HG03354 (cell line): ENCODE measurements around the gene LHX5.

ENCODE experiments used
- ATAC-seq: cut with Tn5 transposase; IDR thresholded peaks from one replicate; pipeline ENCODE4 v1.9.1; 2021; ENCODE audit warnings: mild to moderate bottlenecking; ENCODE audit not compliant: unreplicated experiment, poor library complexity, severe bottlenecking

The LHX5 gene

DNA sequence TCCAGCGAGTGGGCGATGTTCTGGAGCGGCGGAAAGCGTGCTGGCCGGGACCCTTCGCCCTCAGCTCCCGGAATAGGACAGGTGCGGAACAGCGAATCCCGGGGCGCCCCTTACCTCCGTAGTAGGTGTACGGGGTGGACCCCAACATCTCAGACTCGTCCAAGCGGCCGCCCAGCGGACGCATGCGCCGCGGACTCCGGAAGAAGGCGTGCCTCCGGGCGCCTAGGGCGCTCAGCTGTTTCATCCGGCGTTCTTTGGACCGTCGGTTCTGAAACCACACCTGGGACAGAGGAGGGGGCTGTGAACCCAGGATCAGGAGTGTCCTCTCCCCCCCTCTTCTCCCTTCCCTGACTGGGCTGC lies 4.5 kb downstream of the LHX5 start:
- no peak for ATAC-seq

DNA sequence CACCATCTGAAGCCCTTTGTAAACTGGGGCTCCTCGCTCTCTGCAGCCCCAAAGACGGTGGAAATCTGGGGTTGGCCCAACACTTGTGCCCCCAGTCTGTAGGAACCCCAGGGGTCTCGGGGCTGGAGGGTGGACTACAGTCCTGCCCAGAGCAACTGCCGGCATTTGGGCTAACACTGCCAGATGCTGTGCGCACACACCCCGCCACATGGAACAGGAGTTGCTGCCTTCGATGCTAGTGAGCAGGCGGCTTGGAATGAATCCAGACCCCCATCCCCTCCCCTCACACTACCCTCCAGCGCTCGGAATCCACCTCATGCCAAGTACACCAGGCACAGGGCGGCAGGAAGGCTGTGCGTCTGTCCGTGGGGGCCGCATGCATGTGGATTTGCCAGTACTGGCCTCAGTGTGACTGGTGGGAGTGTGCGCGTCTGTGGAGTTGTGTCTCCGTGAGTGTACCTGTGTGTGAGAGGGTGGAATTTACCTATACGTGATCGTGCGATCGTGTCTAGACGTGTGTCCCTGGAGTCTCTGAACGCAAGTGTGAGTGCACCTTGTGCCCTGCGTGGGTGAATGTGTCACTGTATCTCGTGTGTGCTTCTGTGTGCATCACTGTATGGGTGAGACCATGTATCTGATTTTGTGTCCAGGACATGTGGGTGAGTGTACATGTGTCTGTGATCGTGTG lies 5.1 kb downstream of the LHX5 start:
- no peak for ATAC-seq

GRCh38 chr12:113465808-113466453 lies 5.7 kb downstream of the LHX5 start:
- ATAC-seq = no peak

- ATAC-seq = no peak
These were observed 6.6 kb downstream of the LHX5 start for GRCh38 chr12:113464852-113465719.

GRCh38 chr12:113464452-113464775 lies 7.3 kb downstream of the LHX5 start:
- ATAC-seq = no peak

DNA sequence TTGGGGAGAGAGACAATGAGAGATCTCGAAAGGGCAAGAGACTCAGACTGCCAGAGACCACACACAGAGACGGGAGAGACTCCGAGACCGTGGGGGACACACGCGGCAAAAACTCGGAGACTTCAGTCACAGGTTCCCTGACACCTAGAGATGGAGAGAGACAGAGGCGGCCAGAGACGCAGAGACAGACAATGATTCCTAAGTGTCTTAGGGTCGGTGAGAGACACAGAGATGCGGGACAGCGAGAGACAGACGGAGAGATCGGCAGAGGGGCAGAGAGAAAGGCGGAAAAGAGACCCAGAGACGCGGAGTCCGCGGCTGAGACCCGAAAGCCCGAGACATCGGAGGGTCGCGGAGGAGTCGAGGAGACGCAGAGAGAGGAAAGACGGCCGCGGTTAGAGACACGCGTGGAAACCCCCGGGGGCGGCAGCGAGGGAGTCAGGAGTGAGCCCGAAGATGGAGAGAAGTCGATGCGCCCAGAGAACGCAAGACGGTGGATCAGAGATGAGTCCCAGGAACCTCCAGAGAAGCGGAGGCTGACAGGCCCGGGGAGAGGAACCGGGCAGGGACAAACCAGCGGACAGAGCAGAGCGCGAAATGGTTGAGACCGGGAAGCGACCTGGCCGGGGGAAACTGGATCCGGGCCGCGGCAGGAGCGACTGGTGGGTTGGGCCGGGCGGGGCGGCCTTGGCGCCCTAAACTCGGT lies 7.8 kb downstream of the LHX5 start:
- no peak for ATAC-seq

GRCh38 chr12:113462998-113463745 lies 8.5 kb downstream of the LHX5 start:
- ATAC-seq = no peak

DNA sequence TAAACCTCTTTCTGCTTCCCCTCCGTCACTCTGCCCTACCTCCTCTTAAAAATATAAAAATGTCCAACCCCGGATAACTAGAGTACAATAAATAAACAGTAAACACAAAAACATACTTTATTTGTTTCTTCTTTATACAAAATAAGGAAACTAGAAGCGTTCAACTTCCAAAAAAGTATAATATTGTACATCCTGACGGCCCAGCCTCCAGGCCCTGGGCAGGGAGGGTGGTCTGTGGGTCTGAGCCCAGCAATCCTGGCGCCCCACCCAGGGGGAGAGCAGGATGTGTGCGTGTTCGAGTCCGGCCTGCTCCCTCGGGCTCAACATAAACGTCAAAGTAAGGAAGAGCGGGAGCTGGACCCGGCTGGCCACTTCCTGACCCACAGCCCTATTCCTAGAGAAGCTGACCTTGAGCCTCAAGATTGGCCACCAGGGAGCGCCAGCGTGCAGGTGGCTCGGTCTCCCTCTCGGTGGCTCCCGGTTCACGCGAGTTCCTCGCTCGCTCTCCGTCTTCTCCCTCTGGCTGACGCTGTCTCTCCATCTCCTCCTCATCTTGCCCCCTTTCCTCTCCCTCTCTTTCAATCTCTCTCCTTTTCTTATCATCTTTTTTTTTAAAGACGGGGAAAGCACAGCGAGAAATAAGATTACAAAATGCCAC lies 9.4 kb downstream of the LHX5 start:
- ATAC-seq = no peak

- ATAC-seq = no peak
These were observed 10.0 kb downstream of the LHX5 start for GRCh38 chr12:113461666-113462065.

DNA sequence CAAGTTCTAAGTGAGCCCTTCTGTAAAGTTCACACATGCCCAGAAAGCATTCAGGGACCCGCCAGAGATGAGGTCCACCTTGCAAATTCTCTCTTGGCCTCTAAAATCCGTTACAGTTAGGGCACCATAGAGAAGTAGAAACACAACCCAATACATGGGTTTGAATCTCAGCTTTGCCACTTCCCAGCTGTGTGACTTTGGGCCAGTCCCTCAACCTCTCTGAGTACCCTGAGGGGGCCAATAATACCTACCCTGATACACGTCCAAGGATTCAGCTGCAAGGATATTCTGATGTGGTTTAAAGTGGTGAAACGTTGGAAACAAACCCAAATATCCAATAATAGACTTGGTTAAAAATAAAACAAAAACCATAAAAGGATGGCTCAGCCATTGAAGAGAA lies 11.7 kb downstream of the LHX5 start:
- no peak for ATAC-seq

GRCh38 chr12:113457710-113458109 lies 14.0 kb downstream of the LHX5 start:
- no peak for ATAC-seq

DNA sequence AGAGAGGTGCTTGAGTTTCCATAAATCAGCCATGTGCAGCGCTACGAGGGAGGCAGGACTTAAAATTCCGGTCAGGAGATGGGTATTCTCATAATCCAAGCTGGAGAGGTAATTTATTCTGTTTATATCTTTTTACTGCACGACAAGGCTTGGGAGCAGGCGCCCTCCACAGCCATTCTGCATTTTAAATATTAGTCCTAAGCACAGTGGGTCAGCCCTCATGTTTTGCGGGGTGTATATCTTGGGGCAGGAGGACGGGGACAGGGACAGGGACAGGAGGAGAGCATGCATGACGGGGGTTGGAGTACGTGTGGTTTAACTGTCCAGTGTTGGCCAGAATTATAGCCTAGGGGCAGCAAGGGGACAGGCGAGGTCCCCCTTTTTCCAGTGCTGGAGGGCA lies 14.5 kb downstream of the LHX5 start:
- ATAC-seq = no peak

DNA sequence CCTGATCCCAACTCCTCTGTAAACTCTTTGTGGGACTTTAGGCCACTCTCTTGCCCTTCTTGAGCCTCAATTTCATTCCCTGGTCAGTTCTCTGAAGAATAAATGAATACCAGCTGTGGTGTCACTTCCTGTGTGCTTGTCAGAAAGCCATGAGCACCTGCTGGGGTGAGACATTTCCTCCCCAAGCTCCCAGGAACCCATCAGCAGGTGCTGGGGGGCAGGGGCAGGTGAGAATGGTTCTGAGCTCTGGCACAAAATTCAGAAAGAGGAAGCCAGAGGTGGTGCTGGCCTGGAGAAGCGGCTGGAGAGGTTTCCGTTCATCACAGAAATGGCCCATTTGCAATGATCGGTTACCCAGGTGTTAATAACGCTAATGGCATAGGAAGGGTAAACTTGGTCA lies 14.9 kb downstream of the LHX5 start:
- no peak for ATAC-seq

DNA sequence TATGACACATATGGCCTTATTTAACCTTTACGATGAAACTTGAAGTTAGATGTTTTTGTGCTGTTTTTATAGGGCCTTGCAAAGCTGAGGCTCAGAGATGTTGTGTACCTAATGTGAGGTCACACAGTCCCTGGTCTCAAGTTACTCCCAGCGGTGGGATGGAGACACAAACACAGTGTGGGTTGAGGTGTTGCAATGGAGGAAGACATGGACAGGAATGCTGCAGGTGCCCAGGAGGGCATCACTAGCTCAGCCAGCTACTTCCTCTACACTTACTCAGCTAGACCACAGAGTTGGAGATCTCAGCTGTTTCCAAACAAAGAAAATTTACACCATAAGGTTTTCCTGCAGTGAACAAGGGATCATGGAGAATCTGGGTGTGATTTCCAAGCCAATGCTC lies 15.5 kb downstream of the LHX5 start:
- ATAC-seq = no peak

DNA sequence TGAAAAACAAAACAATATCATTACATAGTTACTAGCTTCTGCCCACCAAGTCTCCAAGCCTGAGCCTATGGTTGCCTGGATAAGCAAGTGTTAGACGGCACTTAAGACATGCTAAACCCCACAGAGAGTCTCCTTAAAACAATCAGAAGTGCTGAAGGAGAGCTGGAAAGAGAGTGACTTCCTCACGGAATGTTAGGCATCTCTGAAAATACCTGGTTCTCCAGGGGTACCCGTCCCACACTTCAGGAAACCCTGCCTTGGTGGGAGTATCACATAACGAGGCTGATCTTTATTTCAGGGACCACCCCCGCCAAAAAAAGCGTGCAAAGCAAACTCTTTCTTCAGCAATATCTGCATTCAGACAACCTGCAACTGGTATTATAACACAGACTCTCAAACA lies 18.3 kb downstream of the LHX5 start:
- ATAC-seq = no peak

DNA sequence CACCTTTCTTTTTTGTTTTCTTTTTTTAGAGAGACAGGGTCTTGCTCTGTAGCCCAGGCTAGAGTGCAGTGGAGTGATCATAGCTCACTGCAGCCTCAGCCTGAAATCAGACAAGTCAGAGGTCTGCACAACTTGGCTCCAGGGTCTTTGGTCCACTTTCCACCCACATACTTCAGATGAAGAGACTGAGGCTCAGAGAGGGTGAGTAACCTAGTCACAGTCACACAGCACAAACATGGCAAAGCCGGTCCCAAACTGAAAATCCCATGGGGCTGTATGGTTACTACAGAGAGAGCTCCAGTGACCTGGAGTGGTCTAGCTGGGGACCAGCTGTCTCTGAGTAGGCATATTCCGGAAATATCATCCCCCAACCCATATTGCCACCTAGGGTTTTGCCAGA lies 19.2 kb downstream of the LHX5 start:
- no peak for ATAC-seq

- ATAC-seq = no peak
These were observed 21.8 kb downstream of the LHX5 start for GRCh38 chr12:113449839-113450238.

- no peak for ATAC-seq
These were observed 22.4 kb downstream of the LHX5 start for GRCh38 chr12:113449299-113449698.

DNA sequence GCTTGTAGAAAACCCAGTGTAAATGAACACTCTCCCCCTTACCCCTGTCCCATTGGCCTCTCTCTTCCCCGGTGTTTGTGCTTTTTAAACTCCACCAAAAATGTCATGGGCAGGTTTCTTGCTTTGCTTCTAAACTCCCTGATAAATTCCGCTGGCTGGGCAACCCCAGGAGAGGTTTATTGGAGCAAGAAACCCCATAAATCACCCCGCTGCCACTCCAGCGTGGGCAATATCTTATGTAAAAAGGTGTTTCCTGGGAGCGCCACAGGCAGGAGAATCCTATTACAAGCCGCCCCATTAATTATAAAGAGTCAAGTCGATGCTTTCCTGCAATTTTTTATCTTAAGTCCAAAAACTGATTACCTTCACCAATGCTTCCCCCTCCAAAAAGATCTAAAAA lies 22.8 kb downstream of the LHX5 start:
- no peak for ATAC-seq
